Small intestine (tissue), 16 donors: ENCODE results near the gene OR2B6. TPM values are rescaled to one million over a fixed set of nuclear protein-coding genes. Genes with fewer than 3 reads are reported as not detected.
"Not testable (repeated sequence)": the region's sequence is repeated elsewhere in the genome, so short reads cannot be mapped to it uniquely, and the experiment has no call there.

Source experiments
- DNase-seq, 2 donors: peaks; one replicate each; pipeline versions ENCODE4 v3.0.0 to v3.0.0-alpha.2; 2013
- FAIRE-seq: peaks from 2 replicates; lab custom pipeline; 2012; peaks lifted over from hg19 to GRCh38; lab: Jason Lieb, UNC
- H3K27ac ChIP-seq, 3 donors: one replicate each; pipeline ENCODE4 v1.5.1; 2013; ENCODE audit warnings: low read length in 2 of 3, mild to moderate bottlenecking in 2 of 3, control low read depth in 1 of 3, inconsistent platforms in 1 of 3, low read depth in 1 of 3, moderate library complexity in 1 of 3
- H3K27me3 ChIP-seq, 3 donors: one replicate each; pipeline ENCODE4 v1.6.1; 2013; ENCODE audit warnings: low read length in 3 of 3, inconsistent platforms in 1 of 3; ENCODE audit not compliant: control insufficient read depth in 3 of 3, insufficient read depth in 3 of 3
- H3K36me3 ChIP-seq, 3 donors: one replicate each; pipeline ENCODE4 v1.6.1; 2013; ENCODE audit warnings: low read length in 3 of 3, inconsistent platforms in 1 of 3, low read depth in 1 of 3, mild to moderate bottlenecking in 1 of 3, moderate library complexity in 1 of 3; ENCODE audit not compliant: control insufficient read depth in 3 of 3, insufficient read depth in 2 of 3
- H3K4me1 ChIP-seq, 3 donors: one replicate each; pipeline ENCODE4 v1.6.1; 2013; ENCODE audit warnings: low read length in 2 of 3, inconsistent platforms in 1 of 3, low read depth in 1 of 3, mild to moderate bottlenecking in 1 of 3, moderate library complexity in 1 of 3; ENCODE audit not compliant: control insufficient read depth in 3 of 3, insufficient read depth in 2 of 3
- H3K4me3 ChIP-seq, 3 donors: one replicate each; pipeline ENCODE4 v1.5.1; 2013; ENCODE audit warnings: low read length in 3 of 3, control low read depth in 1 of 3, inconsistent platforms in 1 of 3, low read depth in 1 of 3, mild to moderate bottlenecking in 1 of 3, moderate library complexity in 1 of 3
- H3K9me3 ChIP-seq, 2 donors: one replicate each; pipeline ENCODE4 v1.6.1; 2013; ENCODE audit warnings: low read depth in 1 of 2, low read length in 1 of 2; ENCODE audit not compliant: control insufficient read depth in 2 of 2, insufficient read depth in 1 of 2
- WGBS, 3 donors: extraction: QIAGEN DNeasy Blood & Tissue Kit; methylation state at CpG; one replicate each; pipeline ENCODE4 v1.1.7; 2013; 5-methylcytosine and 5-hydroxymethylcytosine counted together
- long read RNA-seq, 10 donors: transcript quantifications; one replicate each; lab custom pipeline, GENCODE V29; 2026
- polyA plus RNA-seq, 4 donors: library from polyadenylated mRNA; stranded (reverse) in 3 of 4; unstranded in 1 of 4; fragments of 200-250 nt in 3 of 4; fragments of 120-200 nt in 1 of 4; gene quantifications; one replicate each; pipeline versions ENCODE4 v1.2.1 to v1.2.3, GENCODE V29; 2013
- donor health status: healthy with polysubstance abuse.
- donor health status: control.
- donor health status: control.
- donor health status: Bipolar disorder and iron deficiency.
- donor health status: healthy.

OR2B6 gene
- under 1 TPM in 1 of 4 donors, not detected in 3; 0.12 TPM for polyA plus RNA-seq
- long read RNA-seq, donor 1 = 0 reads
- long read RNA-seq, donor 2 = 0 reads
- long read RNA-seq, donor 3 = 0 reads
- long read RNA-seq, donor 4 = 0 reads
- long read RNA-seq, donor 5 = 0 reads
- long read RNA-seq, donor 6 = 0 reads
- long read RNA-seq, donor 7, partial matches to known transcripts = 0 of 1 reads
- long read RNA-seq, donor 7, other reads (novel, unspliced or antisense) = 0 of 1 reads
- long read RNA-seq, donor 8 = 0 reads
- long read RNA-seq, donor 9 = 0 reads
- long read RNA-seq, donor 10 = 0 reads

GRCh38 chr6:27956941-27957340 is at the start of gene OR2B6:
OR2B6 (plus strand) TSS chr6:27957241; CDS start chr6:27957241, 0 bp downstream.
- 16 to 44% (median 28%) methylated on average over 1 of the region's 1 CpG for WGBS, 3 donors
- Histone ChIP-seq H3K36me3 (no peaks in the 10 kb centered on the region), H3K27ac (no peak within 1 kb of the TSS), H3K4me1 (no peaks in the 10 kb centered on the region), H3K9me3 (no peaks in the 10 kb centered on the region), H3K4me3 (no peak within 1 kb of the TSS), H3K27me3 (peaks cover 0 to 5% (median 3%) of the 10 kb centered on the region in 3 donors)
- no peak for DNase-seq
- no peak for FAIRE-seq

DNA sequence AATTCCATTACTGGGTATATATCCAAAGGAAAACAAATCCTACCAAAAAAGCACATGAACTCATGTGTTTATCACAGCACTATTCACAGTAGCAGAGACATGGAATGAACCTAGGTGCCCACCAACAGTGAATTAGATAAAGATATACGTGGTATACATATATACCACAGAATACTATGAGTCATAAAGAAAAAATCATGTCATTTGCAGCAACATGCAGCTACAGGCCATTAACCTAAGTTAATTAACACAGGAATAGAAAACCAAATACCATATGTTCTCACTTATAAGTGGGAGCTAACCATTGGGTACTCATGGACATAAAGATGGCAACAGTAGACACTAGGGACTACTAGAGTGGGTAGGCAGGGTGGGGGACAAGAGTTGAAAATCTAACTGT is 49.0 kb upstream of the OR2B6 start:
- no peaks in the 10 kb centered on the region for H3K9me3 ChIP-seq
- H3K36me3 ChIP-seq = no peaks in the 10 kb centered on the region
- FAIRE-seq (no peak), DNase-seq (no peak)
- H3K27me3 ChIP-seq = no peaks in the 10 kb centered on the region
- no peaks in the 10 kb centered on the region for H3K4me1 ChIP-seq
- 45 to 69% (median 61%) methylated on average over 1 of the region's 1 CpG for WGBS, 3 donors
- no peak overlapping the region for H3K4me3 ChIP-seq
- no peak overlapping the region for H3K27ac ChIP-seq

- DNase-seq (no peak), FAIRE-seq (no peak)
- Histone ChIP-seq H3K27me3 (no peaks in the 10 kb centered on the region), H3K27ac (no peak within 1 kb of the TSS), H3K4me3 (no peak within 1 kb of the TSS), H3K4me1 (no peaks in the 10 kb centered on the region), H3K36me3 (no peaks in the 10 kb centered on the region), H3K9me3 (no peaks in the 10 kb centered on the region)
- WGBS, 3 donors = 63 to 84% (median 81%) methylated on average over 2 of the region's 2 CpGs
Measured at GRCh38 chr6:27911956-27912446, 45.0 kb upstream of the OR2B6 start, which contains the start of gene OR2B2. OR2B2 (minus strand) TSS chr6:27912396; CDS start chr6:27912319, 77 bp downstream.

- DNase-seq (no peak), FAIRE-seq (no peak)
- Histone ChIP-seq H3K36me3 (no peaks in the 10 kb centered on the region), H3K27ac (no peak overlapping the region), H3K27me3 (peaks cover 0 to 2% (median 0%) of the 10 kb centered on the region in 3 donors), H3K4me3 (no peak overlapping the region), H3K4me1 (no peaks in the 10 kb centered on the region), H3K9me3 (peaks cover 0 to 4% of the 10 kb centered on the region in 2 donors)
Measured at GRCh38 chr6:27922949-27923348, 34.1 kb upstream of the OR2B6 start.

- H3K27ac ChIP-seq = no peak overlapping the region
Measured at GRCh38 chr6:27924179-27924578, 32.9 kb upstream of the OR2B6 start.

GRCh38 chr6:27928041-27928440 is 29.0 kb upstream of the OR2B6 start:
- DNase-seq, H3K9me3 ChIP-seq, H3K27me3 ChIP-seq, H3K27ac ChIP-seq, H3K36me3 ChIP-seq, FAIRE-seq, H3K4me1 ChIP-seq, H3K4me3 ChIP-seq: not testable (repeated sequence)
- 81 to 92% (median 90%) methylated on average over 2 of the region's 2 CpGs for WGBS, 3 donors

More at GRCh38 chr6:27924179-27924578, 32.9 kb upstream of the OR2B6 start:
- DNase-seq = no peak
- H3K27me3 ChIP-seq = peaks cover 0 to 2% (median 0%) of the 10 kb centered on the region in 3 donors
- WGBS, 3 donors = 47 to 71% (median 68%) methylated on average over 6 of the region's 6 CpGs
- no peaks in the 10 kb centered on the region for H3K4me1 ChIP-seq
- no peak overlapping the region for H3K4me3 ChIP-seq
- peaks cover 0 to 10% of the 10 kb centered on the region in 2 donors for H3K9me3 ChIP-seq
- H3K36me3 ChIP-seq = no peaks in the 10 kb centered on the region
- FAIRE-seq = no peak

- not testable (repeated sequence) for H3K36me3 ChIP-seq, H3K4me1 ChIP-seq, FAIRE-seq, DNase-seq, H3K27ac ChIP-seq, H3K27me3 ChIP-seq, H3K9me3 ChIP-seq, H3K4me3 ChIP-seq
- 74 to 81% (median 75%) methylated on average over 5 of the region's 5 CpGs for WGBS, 3 donors
Measured at GRCh38 chr6:27929930-27930329, 27.1 kb upstream of the OR2B6 start.

GRCh38 chr6:27931209-27931608 is 25.8 kb upstream of the OR2B6 start:
- H3K27ac ChIP-seq = no peak overlapping the region
- H3K4me1 ChIP-seq = no peaks in the 10 kb centered on the region
- H3K36me3 ChIP-seq = no peaks in the 10 kb centered on the region
- no peaks in the 10 kb centered on the region for H3K27me3 ChIP-seq
- FAIRE-seq = no peak
- H3K4me3 ChIP-seq = no peak overlapping the region
- H3K9me3 ChIP-seq = peaks cover 0 to 10% of the 10 kb centered on the region in 2 donors
- WGBS, 3 donors = 77 to 85% (median 78%) methylated on average over 2 of the region's 2 CpGs
- no peak for DNase-seq
